GM15510 (cell line): ENCODE measurements around the gene SDHB.

Experiments used
- POLR2A ChIP-seq: IDR thresholded peaks from 3 replicates; pipeline ENCODE4 v1.6.1; 2011; ENCODE audit warnings: borderline replicate concordance; ENCODE audit not compliant: insufficient read length; ENCODE audit errors: extremely low read depth

The SDHB gene

GRCh38 chr1:17065666-17066065, 11.8 kb upstream of the SDHB start:
- no peak for TF ChIP-seq POLR2A

GRCh38 chr1:17061892-17062291, 8.1 kb upstream of the SDHB start:
- no peak for TF ChIP-seq POLR2A

GRCh38 chr1:17061486-17061885, 7.7 kb upstream of the SDHB start:
- TF ChIP-seq POLR2A: no peak

DNA sequence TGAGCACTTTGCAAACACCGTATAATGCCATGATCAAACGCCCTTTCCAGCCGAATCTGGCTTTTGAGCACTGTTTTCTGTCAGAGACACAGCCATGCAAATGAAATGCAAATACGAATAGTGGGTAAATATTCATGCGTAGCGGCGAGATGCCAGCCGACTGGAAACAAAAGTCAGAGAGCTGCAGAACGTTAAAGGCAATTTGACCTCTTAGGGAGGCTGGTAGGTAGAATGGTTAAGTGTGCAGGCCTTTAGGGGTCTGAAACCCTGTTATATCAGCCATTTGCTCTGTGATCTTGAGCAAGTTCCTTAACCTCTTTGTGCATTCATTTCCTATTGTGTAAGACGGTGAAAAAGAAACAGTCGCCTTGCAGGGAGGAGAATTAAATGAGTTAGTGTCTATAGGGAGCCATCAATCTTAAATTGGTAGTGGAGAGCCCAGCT, 6.5 kb upstream of the SDHB start:
- TF ChIP-seq POLR2A: no peak

GRCh38 chr1:17059391-17060305, 5.8 kb upstream of the SDHB start:
- no peak for TF ChIP-seq POLR2A

DNA sequence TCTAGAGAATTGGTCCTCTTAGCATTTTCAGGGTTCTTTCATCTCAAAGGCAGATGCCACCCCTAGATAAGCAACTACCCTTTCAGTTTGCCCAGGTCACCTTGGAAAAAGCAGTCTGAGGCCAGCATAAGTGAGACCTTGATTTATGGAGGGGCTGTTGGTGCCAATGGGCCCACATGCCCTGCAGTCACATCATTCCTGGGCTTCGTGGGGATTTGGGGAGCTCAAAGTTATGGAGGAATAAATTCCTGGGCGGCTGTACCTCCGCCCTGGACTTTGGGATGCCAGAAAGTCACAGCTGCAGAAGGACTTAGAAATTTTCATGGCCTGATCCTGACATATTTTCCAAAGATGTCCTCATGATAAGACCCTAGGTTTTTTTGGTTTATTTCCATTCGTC, 2.7 kb upstream of the SDHB start:
- no peak for TF ChIP-seq POLR2A

GRCh38 chr1:17055801-17056200, 2.0 kb upstream of the SDHB start:
- no peak for TF ChIP-seq POLR2A

DNA sequence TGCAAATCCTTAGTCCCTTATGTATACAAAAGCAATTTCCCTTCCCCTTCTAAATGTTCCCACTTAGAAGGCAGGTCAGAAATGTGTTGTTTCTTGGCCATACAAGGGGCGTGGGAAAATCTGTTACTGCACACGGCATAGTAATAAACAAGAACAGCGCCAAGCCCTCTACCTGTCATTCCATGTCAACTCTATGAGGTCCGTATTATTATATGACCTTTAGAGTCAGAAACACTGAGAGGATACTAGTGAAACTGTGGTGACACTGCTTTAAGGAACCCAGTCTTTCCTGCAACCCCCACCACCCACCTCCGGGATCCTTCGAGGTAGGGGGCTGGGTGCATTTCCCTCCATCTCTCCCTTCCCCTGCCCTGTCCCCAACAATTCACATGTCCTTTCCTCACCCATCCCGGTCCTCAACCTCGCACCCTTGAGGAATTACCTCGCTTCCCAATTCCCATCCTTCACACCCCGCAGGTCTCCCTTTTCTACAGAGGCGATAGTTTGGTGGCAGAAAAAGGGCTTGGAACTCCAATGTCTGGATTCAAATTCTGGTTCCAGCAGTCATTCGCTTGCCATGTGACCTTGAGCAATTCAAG, 647 bp downstream of the SDHB start:
- no peak for TF ChIP-seq POLR2A

DNA sequence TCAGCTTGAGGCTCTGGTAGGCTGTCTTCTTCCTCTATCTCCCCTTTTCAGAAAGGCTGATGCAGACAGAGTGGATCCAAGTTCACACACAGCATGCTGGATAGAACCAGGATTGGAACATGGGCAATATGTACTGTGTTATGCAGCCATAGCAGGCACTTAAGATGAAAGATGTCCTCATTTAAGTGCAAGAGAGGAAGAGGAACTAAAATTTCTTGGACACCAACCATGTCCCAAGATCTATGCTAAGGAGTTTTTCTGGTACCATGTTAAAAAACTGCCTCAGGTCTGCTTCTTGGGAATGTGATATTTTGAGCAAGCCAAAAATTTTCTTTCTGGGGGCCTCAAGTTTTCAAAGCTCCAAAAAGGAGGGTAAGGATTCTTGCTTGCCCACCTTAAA, 1.2 kb downstream of the SDHB start:
- TF ChIP-seq POLR2A: no peak

DNA sequence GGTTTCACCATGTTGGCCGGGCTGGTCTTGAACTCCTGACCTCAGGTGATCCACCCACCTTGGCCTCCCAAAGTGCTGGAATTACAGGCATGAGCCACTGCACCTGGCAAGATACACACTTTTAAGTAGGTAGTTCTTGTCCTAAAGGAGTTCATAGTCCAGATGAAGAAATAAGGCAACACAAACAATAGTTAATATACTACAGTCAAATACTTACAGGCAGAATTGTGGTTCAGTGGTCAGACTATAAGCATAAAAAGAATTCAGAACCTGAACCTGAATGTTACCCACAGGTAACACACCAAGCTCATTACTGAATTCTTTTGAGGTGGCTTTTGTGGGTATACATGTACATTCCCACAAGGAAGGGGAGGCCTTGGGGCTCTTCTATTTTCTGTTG, 1.8 kb downstream of the SDHB start:
- TF ChIP-seq POLR2A: no peak

GRCh38 chr1:17047924-17048323, 5.9 kb downstream of the SDHB start:
- no peak for TF ChIP-seq POLR2A

DNA sequence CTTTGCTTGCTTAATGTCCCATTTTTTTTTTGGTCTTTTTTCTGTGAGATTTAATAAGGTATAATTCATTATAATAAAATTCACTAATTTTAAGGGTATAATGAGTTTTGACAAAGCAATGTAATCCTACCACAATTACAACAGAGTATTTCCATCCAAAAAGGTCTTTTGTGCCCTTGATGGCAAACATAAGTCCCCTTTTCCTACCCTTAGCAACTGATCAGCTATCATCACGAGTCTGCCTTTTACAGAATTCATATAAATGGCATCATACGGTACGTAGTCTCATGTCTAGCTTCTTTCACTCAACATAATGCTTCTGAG, 7.5 kb downstream of the SDHB start:
- no peak for TF ChIP-seq POLR2A

DNA sequence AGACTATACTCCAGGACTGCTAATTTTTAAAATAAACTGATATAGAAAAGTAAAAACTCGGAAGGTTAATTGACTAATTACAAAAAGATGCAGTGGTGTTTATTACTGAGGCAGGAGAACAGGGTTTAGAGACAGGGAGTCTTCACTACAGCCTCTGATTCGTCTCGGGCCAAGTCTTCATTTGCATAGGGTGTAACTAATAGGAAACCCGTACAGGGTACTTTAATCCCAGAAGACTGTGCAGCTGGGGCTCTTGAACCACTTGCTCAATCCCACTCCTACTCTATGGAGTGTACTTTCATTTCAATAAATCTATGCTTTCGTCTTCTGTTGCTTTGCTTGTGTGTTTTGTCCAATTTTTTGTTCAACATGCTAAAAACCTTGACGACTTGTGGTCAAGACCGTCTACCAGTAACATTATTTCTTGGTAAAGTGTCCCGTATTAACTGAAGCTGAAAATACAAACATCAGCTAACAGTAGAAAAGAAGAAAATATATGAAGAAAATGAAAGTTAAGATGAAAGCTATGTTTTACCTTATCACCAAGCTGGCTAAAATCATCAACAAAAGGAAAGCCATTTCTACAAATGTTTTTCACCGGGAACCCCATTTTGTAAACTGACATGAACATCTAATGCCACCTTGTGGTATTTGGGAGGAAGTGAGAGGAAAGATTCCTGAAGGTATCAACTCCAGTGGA, 8.0 kb downstream of the SDHB start:
- no peak for TF ChIP-seq POLR2A

DNA sequence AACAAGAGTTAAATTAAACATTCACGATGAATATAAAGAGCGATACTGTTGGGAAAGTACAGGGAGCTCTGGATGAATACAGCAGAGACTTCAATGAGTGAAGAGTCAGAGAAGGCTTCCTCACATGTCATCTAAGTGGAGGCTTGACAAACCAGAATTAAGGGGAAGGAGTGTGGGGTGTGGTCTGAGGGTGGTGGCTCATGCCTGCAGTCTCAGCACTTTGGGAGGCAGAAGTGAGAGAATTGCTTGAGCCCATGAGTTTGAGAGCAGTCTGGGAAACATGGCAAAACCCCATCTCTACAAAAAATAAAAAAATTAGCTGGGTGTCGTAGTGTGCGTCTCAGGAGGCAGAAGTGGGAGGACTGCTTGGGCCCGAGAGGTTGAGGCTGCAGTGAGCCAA, 8.7 kb downstream of the SDHB start:
- no peak for TF ChIP-seq POLR2A

- TF ChIP-seq POLR2A: no peak
These were observed 10.2 kb downstream of the SDHB start for GRCh38 chr1:17043676-17044075.
